HPDE6-E6E7 (cell line): ENCODE measurements around the gene MED27.
"Not testable (repeated sequence)": the region's sequence is repeated elsewhere in the genome, so short reads cannot be mapped to it uniquely, and the experiment has no call there.

ENCODE experiments used
- DNase-seq: peaks from one replicate; pipeline ENCODE4 v3.0.0; 2011; ENCODE audit warnings: missing footprints; ENCODE audit errors: extremely low spot score

The MED27 gene

GRCh38 chr9:132077881-132078698 lies 1.6 kb downstream of the MED27 start:
- no peak for DNase-seq

GRCh38 chr9:132075853-132076252 lies 3.8 kb downstream of the MED27 start:
- no peak for DNase-seq

DNA sequence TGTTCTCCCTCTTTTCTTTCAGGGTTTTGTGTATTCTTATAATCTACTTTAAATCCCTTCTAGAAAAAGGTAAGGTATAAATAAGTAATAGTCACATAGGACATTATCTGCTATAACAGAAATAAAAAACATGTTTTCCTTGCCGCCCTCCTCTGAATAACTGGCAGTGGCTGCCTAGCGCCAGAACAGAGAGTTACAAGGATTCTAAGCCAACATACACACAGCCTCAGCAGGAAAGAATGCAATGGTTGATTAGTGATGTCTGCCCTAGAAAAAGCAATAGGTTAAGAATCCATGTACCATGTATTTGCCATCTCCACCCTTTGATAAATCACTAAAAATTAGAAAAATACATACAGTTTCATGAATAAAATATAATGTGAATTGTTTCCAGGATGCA lies 4.9 kb downstream of the MED27 start:
- DNase-seq, result no peak

GRCh38 chr9:132071847-132072507 lies 7.7 kb downstream of the MED27 start:
- no peak for DNase-seq

DNA sequence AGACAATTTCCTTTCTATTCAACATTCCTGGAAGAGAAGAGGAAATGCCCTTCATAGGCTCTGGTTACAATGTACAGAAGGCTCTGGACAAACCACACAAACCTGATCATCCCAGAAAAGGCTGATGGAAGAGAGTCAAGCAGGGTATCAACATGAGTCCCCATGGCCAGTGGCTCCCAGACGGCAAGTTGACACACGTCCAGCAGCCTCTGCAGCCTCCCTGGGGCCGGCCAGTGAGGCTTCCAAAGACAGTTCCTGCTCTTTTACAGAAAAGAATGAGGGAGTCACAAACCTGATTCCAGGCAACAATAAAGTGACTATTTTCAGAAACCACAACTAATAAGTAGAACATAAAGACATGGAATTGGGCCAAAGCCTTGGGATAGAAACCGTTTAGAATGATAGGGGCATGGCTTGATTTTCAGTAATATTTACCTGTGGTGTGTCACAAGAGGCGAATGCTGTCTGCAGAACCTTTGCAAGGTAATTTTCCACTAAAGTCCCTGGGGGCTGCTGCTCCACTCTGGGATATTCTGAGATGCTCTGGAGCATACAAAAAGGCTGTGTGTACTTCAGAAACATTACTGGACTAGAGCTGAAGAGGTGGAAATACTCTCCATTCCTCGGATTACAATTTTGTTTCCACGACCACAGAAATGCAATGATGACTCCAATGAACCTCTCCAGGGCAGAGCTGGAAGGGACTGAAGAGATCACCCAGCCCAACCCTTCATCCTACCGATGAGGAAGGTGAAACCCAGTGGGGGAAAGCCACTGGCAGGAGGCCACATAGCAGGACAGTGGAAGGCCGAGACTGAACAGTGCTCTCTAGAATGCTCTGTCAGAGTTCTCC lies 10.4 kb downstream of the MED27 start:
- peak; percentile 37 for DNase-seq

DNA sequence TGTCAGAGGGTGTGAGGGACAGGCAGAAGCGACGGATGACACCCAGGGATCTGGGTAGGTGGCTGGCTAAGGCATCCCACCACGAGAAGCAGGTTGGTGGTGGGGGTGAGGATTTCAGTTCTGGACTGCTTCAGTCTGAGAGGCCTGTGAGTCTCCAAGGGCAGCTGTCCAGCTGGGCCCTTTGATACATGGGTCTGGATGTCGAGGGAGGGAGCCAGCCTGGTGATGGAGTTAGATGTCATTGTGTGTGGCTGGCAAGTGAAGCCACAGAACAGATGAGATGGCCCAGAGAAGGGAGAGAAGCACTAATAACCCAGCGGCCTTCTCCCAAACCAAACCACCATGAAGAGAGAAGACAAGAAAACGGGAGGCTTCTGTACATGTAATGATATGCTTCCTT lies 11.1 kb downstream of the MED27 start:
- no peak for DNase-seq

- DNase-seq, result no peak
These were observed 13.2 kb downstream of the MED27 start for GRCh38 chr9:132066511-132066910.

DNA sequence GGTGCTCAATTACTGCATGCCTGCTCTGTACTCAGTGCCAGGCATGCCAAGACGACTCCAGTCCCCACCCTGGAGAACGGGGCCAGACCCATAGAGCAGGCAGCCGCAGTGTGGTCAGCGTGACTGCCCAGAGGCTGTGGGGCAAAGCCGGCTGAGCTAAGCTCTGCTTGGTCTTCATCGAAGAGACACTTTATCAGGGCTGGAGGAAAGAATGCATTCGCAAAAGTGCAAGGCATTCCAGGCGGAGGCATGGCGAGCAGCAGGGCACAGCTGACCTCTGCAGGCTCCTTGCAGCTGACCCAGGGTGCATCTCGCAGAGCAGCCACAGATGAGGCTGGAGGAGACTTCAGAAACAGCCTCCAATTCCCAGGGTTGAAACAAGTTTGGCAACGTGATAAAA lies 13.6 kb downstream of the MED27 start:
- DNase-seq, result no peak

GRCh38 chr9:132063281-132063680 lies 16.4 kb downstream of the MED27 start:
- DNase-seq, result no peak

DNA sequence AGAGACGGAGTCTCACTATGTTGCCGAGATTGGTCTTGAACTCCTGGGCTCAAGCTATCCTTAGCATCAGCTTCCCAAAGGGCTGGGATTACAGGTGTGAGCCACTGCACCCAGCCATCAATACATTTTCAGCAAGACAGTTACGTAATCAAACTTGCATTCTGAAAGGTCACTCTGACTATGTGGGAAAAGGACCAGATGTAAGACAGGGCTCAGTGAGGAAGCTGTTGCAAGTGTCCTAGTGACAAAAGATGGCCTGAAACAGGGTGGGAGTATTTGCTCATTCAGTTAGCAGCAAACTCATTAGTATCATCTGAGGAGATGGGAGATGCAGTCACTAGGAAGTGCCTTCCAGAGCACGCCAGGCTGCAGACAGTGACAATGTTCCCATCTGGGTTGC lies 16.9 kb downstream of the MED27 start:
- no peak for DNase-seq

- no peak for DNase-seq
These were observed 18.1 kb downstream of the MED27 start for GRCh38 chr9:132061526-132061925.

GRCh38 chr9:132059361-132059760 lies 20.3 kb downstream of the MED27 start:
- DNase-seq, result no peak

- DNase-seq, result not testable (repeated sequence)
These were observed 21.4 kb downstream of the MED27 start for GRCh38 chr9:132058226-132058625.

- no peak for DNase-seq
These were observed 22.7 kb downstream of the MED27 start for GRCh38 chr9:132056717-132057560.

DNA sequence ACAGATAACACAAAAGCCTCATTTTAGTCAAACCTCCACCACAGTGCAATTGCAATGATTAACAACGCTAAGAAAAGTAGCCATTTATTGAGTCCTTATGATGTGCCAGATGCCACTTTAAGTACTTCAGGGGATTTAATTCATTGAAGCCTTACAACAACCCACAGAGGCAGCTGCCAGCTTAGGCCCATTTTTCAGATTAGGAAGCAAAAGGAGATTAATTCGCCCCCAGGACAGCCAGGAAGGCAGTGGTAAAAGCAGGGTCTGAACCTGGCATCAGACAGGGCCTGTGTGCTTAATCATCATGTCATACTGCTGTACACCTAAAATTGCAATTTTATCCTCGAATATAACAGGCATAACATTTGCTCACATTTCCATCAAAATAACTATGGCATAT lies 23.9 kb downstream of the MED27 start:
- no peak for DNase-seq

DNA sequence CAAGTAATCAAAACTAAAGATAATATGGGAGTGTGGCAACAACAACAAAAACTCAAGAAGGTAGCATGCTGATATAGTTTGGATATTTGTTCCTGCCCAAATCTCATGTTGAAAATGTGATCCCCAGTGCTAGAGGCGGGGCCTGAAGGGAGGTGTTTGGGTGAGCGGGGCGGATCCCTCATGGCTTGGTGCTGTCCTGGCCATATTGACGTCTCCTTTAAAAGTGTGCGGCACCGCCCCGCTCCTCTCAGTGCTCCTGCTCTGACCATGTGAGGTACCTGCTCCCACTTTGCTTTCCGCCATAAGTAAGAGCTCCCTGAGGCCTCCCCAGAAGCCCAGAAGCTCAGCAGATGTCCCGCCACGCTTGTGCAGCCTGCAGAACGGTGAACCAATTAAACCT lies 25.6 kb downstream of the MED27 start:
- no peak for DNase-seq

DNA sequence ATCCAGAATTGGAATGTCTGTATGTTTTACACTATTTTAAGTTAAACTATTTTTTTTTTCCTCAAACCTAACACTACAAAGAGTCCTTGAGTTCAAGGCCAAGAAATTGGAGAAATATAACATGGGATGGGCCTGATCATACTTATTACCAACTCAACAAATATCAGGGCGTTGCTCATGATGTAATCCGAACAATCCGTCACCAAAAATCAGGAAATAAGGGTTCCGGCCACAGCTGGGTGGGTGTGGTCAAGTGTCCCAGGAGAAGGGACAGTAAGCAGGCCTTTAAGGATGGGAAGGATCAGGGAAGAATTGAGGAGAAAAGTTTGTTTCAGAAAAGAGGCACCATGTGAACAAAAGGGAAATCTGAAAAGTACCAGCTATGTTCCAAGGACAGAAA lies 29.8 kb downstream of the MED27 start:
- DNase-seq, result no peak

GRCh38 chr9:132049323-132049882 lies 30.3 kb downstream of the MED27 start:
- DNase-seq, result no peak

DNA sequence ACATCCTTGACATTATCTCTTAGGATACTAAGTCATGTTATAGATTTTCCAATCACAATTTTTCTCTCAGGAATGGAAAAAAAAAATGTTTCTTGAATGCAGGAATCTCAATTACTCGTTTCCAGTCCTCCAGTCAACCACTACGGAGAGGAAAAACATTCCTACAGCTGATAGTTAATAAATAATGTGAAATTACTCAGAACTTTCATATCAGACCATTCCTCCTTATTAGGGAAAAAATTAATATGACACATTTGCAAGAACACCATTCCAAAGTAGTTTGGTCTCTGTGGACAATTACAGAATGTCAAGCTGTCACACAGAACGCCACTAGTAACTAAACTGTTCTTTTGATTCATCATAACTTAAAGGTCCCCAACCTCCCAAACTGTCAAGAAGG lies 31.5 kb downstream of the MED27 start:
- DNase-seq, result no peak

DNA sequence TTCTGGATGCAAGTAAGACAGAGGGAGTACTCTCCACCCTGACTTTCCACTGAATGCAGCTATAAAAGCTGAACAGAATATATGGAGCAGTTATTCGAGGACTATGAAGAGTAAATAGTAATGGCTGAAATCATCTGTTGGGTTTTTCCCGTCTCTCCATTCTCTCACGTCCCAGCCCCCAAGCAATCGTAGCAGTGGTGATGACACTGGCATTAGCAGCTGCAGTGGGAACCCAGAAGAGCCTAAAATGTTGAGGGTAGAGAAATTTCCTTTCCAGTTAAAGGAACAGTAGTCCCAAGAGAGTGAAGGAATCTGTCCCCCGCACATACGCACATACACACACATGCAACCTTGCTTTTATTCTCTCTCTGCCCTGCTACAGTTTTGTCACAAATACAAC lies 33.2 kb downstream of the MED27 start:
- no peak for DNase-seq

DNA sequence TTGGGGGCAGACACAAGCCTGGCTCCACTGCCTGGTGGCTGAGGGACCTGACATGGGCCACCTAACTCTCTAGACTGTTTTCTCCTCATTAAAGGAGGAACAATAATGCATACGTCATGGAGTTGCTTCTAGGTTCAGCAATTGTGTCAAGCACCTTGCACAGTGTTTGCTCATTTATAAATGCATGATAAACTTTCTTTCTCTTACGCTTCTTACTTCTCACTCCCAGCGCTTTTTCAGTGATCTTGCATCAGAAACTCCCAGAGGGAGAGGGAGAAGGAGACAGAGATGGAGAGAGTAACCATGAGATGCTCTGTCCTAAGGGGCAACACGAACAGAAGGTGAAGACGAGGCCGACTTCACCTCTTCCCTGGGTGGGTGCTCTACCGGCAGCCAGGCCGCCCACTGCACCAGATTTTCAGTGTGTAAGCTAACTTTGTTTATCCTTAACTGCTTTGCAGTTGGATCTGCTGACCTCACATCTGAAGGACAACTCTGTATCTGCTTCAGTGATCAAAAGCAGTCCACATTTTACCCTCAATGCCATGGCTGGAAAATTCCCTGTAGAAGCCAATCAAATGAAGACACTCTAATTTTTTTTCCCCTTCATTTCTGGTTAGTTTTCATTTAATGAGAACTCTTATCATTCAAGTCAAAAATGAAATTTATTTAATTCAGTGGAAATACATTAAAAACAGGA lies 35.3 kb downstream of the MED27 start:
- DNase-seq, result no peak
